HepG2 (cell line): ENCODE measurements around the gene NUDT13. TPM values are rescaled to one million over a fixed set of nuclear protein-coding genes. Genes with fewer than 3 reads are reported as not detected.
A peak's percentile ranks its signal among the peaks of the same experiment; 100 is the strongest.

Experiments
- AKAP8 ChIP-seq: sonication (generic); formaldehyde crosslinking; IDR thresholded peaks from 2 replicates; pipeline ENCODE4 v1.5.1; 2020; ENCODE audit warnings: mild to moderate bottlenecking, missing genetic modification reagents
- CBX1 ChIP-seq: IDR thresholded peaks from one replicate; pipeline ENCODE4 v1.6.1; 2016; ENCODE audit warnings: antibody characterized with exemption, low read depth
- CBX5 ChIP-seq: sonication (generic); formaldehyde crosslinking; IDR thresholded peaks from 2 replicates; pipeline ENCODE4 v1.4.0; 2020; ENCODE audit warnings: missing genetic modification reagents, borderline replicate concordance
- HIVEP1 ChIP-seq: sonication (generic); formaldehyde crosslinking; IDR thresholded peaks from 2 replicates; pipeline ENCODE4 v1.4.0; 2020; ENCODE audit warnings: mild to moderate bottlenecking, missing genetic modification reagents
- JUNB ChIP-seq: sonication (generic); formaldehyde crosslinking; IDR thresholded peaks from 2 replicates; pipeline ENCODE4 v1.8.0; 2022; ENCODE audit warnings: missing genetic modification reagents, mild to moderate bottlenecking, borderline replicate concordance
- KDM4B ChIP-seq: sonication (generic); formaldehyde crosslinking; IDR thresholded peaks from 2 replicates; pipeline ENCODE4 v1.4.0; 2020; ENCODE audit warnings: missing genetic modification reagents
- KLF16 ChIP-seq, 2 experiments: sonication (generic) in 1 of 2; formaldehyde crosslinking in 1 of 2; IDR thresholded peaks; 2 replicates each; pipeline versions ENCODE4 v1.6.1 to v1.8.0; 2016 to 2023; ENCODE audit warnings: missing genetic modification reagents in 2 of 2, missing compliant biosample characterization in 1 of 2
- NFIC ChIP-seq: IDR thresholded peaks from 2 replicates; pipeline ENCODE4 v1.6.1; 2012; ENCODE audit warnings: mild to moderate bottlenecking, low read length, inconsistent platforms
- NFYC ChIP-seq: IDR thresholded peaks from 2 replicates; pipeline ENCODE4 v1.6.1; 2016; ENCODE audit warnings: missing genetic modification reagents, missing compliant biosample characterization
- NRL ChIP-seq: sonication (generic); formaldehyde crosslinking; IDR thresholded peaks from 2 replicates; pipeline ENCODE4 v1.5.0; 2020; ENCODE audit warnings: missing genetic modification reagents, mild to moderate bottlenecking, moderate library complexity, borderline replicate concordance
- POLR2AphosphoS2 ChIP-seq: IDR thresholded peaks from 2 replicates; pipeline ENCODE4 v1.6.1; 2011; ENCODE audit warnings: low read depth, low read length, improper control_type of control experiment
- SP1 ChIP-seq, 2 experiments: fragments of 450-650 bp in 1 of 2; sonication (generic) in 1 of 2; formaldehyde crosslinking in 1 of 2; IDR thresholded peaks; 2 replicates each; pipeline versions ENCODE4 v1.4.0 to v1.6.1; 2016 to 2020; ENCODE audit warnings: missing genetic modification reagents in 1 of 2
- ZNF20 ChIP-seq: sonication (generic); formaldehyde crosslinking; IDR thresholded peaks from 2 replicates; pipeline ENCODE4 v1.4.0; 2020; ENCODE audit warnings: mild to moderate bottlenecking, moderate library complexity, missing genetic modification reagents
- ZNF292 ChIP-seq: sonication (generic); formaldehyde crosslinking; IDR thresholded peaks from 2 replicates; pipeline ENCODE4 v1.8.1; 2022; ENCODE audit warnings: mild to moderate bottlenecking, low read depth, missing genetic modification reagents, borderline replicate concordance
- ZNF737 ChIP-seq: sonication (generic); formaldehyde crosslinking; IDR thresholded peaks from 2 replicates; pipeline ENCODE4 v1.5.0; 2020; ENCODE audit warnings: missing genetic modification reagents, mild to moderate bottlenecking, borderline replicate concordance
- ZNF766 ChIP-seq: sonication (generic); formaldehyde crosslinking; IDR thresholded peaks from 2 replicates; pipeline ENCODE4 v1.5.0; 2020; ENCODE audit warnings: missing genetic modification reagents, borderline replicate concordance
- polyA plus RNA-seq, 8 experiments: library from polyadenylated mRNA; depleted of rRNA in 3 of 8; stranded (reverse) in 7 of 8; unstranded in 1 of 8; fragments of >200 nt; fragmentation: Illumina TruSeq in 4 of 8; extraction: Trizol in 4 of 8; gene quantifications; 2 replicates each; pipeline versions ENCODE4 v1.2.1 to v1.2.3, GENCODE V29; 2011 to 2016; ENCODE audit warnings: low read depth in 4 of 8, missing spikeins in 1 of 8, mixed read lengths in 1 of 8; ENCODE audit not compliant: insufficient read depth in 1 of 8
- total RNA-seq, 5 experiments: library from RNA; depleted of rRNA; stranded (reverse); fragments of >200 nt; fragmentation: Illumina TruSeq; extraction: Trizol; gene quantifications; 2 replicates each; pipeline ENCODE4 v1.2.3, GENCODE V29; 2016; ENCODE audit warnings: low read depth in 1 of 5
- TF ChIP-seq, protein P1 (sequence below): sonication (generic); formaldehyde crosslinking; IDR thresholded peaks from 2 replicates; pipeline ENCODE4 v1.4.0; 2020; ENCODE audit warnings: mild to moderate bottlenecking, missing genetic modification reagents
- TF ChIP-seq, protein P2 (sequence below), 2 experiments: IDR thresholded peaks; 2 replicates each; pipeline ENCODE4 v1.6.1; 2011 to 2012; ENCODE audit warnings: low read length in 2 of 2, borderline replicate concordance in 1 of 2, low read depth in 1 of 2, mild to moderate bottlenecking in 1 of 2, moderate library complexity in 1 of 2

The NUDT13 gene
- total and polyA plus RNA-seq, 2 of the 13 experiments (the other 11 are each of a cell fraction or from before 2014, with no cell fraction given), result 4.2 to 6.5 TPM

DNA sequence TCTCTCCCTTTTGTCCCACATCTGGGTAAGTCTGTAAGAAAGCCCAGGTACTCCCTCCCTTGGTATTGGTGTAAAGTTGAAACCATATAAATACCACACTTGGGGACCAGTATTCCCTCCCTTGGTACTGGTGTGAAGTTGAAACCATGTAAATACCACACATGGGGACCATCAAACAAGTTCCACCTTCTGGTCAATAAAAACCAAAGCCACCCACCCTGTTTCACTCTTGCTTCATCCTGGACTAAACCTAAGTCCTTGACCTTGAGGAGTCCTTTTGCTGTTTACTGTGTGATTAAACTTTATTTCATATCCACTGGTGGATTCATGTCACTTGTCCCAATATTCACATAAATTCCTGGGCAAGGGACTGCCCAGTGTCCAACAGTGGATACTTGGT is 22.0 kb upstream of the NUDT13 start (continued):
- TF ChIP-seq, protein P1, sequence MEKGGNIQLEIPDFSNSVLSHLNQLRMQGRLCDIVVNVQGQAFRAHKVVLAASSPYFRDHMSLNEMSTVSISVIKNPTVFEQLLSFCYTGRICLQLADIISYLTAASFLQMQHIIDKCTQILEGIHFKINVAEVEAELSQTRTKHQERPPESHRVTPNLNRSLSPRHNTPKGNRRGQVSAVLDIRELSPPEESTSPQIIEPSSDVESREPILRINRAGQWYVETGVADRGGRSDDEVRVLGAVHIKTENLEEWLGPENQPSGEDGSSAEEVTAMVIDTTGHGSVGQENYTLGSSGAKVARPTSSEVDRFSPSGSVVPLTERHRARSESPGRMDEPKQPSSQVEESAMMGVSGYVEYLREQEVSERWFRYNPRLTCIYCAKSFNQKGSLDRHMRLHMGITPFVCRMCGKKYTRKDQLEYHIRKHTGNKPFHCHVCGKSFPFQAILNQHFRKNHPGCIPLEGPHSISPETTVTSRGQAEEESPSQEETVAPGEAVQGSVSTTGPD (CRISPR knock-in tag), result peak; percentile 81
- TF ChIP-seq KDM4B (no peak), ZNF766 (no peak), JUNB (CRISPR knock-in tag) (no peak), CBX5 (CRISPR knock-in tag) (no peak), NFYC (CRISPR knock-in tag) (no peak), POLR2AphosphoS2 (no peak), NRL (CRISPR knock-in tag) (no peak), HIVEP1 (no peak), KLF16 (CRISPR knock-in tag; IDR thresholded peaks at IDR 0.05) (peak in 1 of 2 experiments; percentile 70; a peak in 2 of 4 replicates), SP1 (IDR thresholded peaks at IDR 0.05) (no peak), SP1 (CRISPR knock-in tag; IDR thresholded peaks at IDR 0.05) (no peak), AKAP8 (CRISPR knock-in tag) (no peak), ZNF292 (CRISPR knock-in tag) (no peak), CBX1 (no peak), ZNF20 (CRISPR knock-in tag) (no peak), ZNF737 (no peak), NFIC (0 out of 2 replicates have a peak, but pooled peaks have one; percentile 31)
- TF ChIP-seq, protein P2, sequence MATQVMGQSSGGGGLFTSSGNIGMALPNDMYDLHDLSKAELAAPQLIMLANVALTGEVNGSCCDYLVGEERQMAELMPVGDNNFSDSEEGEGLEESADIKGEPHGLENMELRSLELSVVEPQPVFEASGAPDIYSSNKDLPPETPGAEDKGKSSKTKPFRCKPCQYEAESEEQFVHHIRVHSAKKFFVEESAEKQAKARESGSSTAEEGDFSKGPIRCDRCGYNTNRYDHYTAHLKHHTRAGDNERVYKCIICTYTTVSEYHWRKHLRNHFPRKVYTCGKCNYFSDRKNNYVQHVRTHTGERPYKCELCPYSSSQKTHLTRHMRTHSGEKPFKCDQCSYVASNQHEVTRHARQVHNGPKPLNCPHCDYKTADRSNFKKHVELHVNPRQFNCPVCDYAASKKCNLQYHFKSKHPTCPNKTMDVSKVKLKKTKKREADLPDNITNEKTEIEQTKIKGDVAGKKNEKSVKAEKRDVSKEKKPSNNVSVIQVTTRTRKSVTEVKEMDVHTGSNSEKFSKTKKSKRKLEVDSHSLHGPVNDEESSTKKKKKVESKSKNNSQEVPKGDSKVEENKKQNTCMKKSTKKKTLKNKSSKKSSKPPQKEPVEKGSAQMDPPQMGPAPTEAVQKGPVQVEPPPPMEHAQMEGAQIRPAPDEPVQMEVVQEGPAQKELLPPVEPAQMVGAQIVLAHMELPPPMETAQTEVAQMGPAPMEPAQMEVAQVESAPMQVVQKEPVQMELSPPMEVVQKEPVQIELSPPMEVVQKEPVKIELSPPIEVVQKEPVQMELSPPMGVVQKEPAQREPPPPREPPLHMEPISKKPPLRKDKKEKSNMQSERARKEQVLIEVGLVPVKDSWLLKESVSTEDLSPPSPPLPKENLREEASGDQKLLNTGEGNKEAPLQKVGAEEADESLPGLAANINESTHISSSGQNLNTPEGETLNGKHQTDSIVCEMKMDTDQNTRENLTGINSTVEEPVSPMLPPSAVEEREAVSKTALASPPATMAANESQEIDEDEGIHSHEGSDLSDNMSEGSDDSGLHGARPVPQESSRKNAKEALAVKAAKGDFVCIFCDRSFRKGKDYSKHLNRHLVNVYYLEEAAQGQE (IDR thresholded peaks at IDR 0.05; ENCODE audit: borderline replicate concordance in 1 of 2, low read depth in 1 of 2, low read length in 2 of 2), result no peak
